B cell (primary cell): ENCODE measurements around the gene VENTX. TPM values are rescaled to one million over a fixed set of nuclear protein-coding genes. Genes with fewer than 3 reads are reported as not detected.

ENCODE experiments used
- ATAC-seq: fragments of 200-7000 bp; cut with Tn5 transposase; one replicate; pipeline ENCODE4 v1.10.0; 2021; ENCODE audit warnings: low read depth, mild to moderate bottlenecking, moderate number of reproducible peaks, moderate library complexity
- CTCF ChIA-PET: fragments of 350-600 bp; sonication (Branson Sonifier 250); formaldehyde crosslinking; loops from one replicate; lab custom pipeline; 2021; ENCODE audit warnings: antibody characterized with exemption, inconsistent platforms; lab: Charles Lee
- POLR2A ChIA-PET: fragments of 350-600 bp; sonication (Branson Sonifier 250); formaldehyde crosslinking; loops from one replicate; lab custom pipeline; 2021; ENCODE audit warnings: antibody characterized with exemption; lab: Charles Lee
- DNase-seq: peaks from one replicate; pipeline ENCODE4 v3.0.0; 2013
- H2AFZ ChIP-seq: 2 replicates; pipeline ENCODE4 v1.6.1; 2012; ENCODE audit warnings: mild to moderate bottlenecking, low read depth, low read length; ENCODE audit not compliant: insufficient read depth, poor library complexity, severe bottlenecking
- H3K27ac ChIP-seq, 2 donors: 1 replicate in 1 of 2; 2 replicates in 1 of 2; pipeline ENCODE4 v1.5.1; 2012 to 2013; ENCODE audit warnings: low read length in 2 of 2, mild to moderate bottlenecking in 2 of 2, moderate library complexity in 1 of 2
- H3K27me3 ChIP-seq, 4 experiments: fragments of 200-600 bp in 1 of 4; sonication (generic) in 1 of 4; replicated peaks in 1 of 4; 1 replicate in 2 of 4; 2 replicates in 2 of 4; pipeline versions ENCODE4 v1.6.1 to v1.7.0; 2013 to 2016; ENCODE audit warnings: low read length in 3 of 4, mild to moderate bottlenecking in 2 of 4, mixed read lengths in 1 of 4, moderate library complexity in 1 of 4; ENCODE audit not compliant: insufficient read depth in 4 of 4, control insufficient read depth in 3 of 4; ENCODE audit errors: control extremely low read depth in 1 of 4
- H3K36me3 ChIP-seq, 2 experiments: replicated peaks in 1 of 2; 1 replicate in 1 of 2; 2 replicates in 1 of 2; pipeline versions ENCODE4 v1.6.1 to v1.7.1; 2013; ENCODE audit warnings: low read length in 1 of 2; ENCODE audit not compliant: insufficient read depth in 2 of 2, control insufficient read depth in 1 of 2; ENCODE audit errors: control extremely low read depth in 1 of 2, extremely low read depth in 1 of 2
- H3K4me1 ChIP-seq, 2 donors: fragments of 200-600 bp in 1 of 2; sonication (generic) in 1 of 2; 1 replicate in 1 of 2; 2 replicates in 1 of 2; pipeline versions ENCODE4 v1.5.1 to v1.6.1; 2013 to 2017; ENCODE audit warnings: low read length in 2 of 2; ENCODE audit not compliant: control insufficient read depth in 2 of 2, insufficient read depth in 2 of 2
- H3K4me2 ChIP-seq: replicated peaks from 2 replicates; pipeline ENCODE3; 2012; ENCODE audit warnings: mild to moderate bottlenecking, low read depth, low read length; ENCODE audit not compliant: poor library complexity, severe bottlenecking
- H3K4me3 ChIP-seq, 5 experiments: fragments of 200-600 bp in 1 of 5; sonication (generic) in 1 of 5; 1 replicate in 3 of 5; 2 replicates in 2 of 5; pipeline versions ENCODE4 v1.5.1 to v1.7.0; 2011 to 2016; ENCODE audit warnings: low read length in 4 of 5, mild to moderate bottlenecking in 4 of 5, low read depth in 2 of 5, control low read depth in 1 of 5, moderate library complexity in 1 of 5; ENCODE audit not compliant: insufficient read depth in 1 of 5; ENCODE audit errors: control extremely low read depth in 1 of 5, extremely low read depth in 1 of 5
- H3K79me2 ChIP-seq: fragments of 200-600 bp; sonication (generic); one replicate; pipeline ENCODE4 v1.6.0; 2016; ENCODE audit warnings: low read length; ENCODE audit not compliant: control insufficient read depth, insufficient read depth
- H3K9ac ChIP-seq: fragments of 200-600 bp; sonication (generic); 2 replicates; pipeline ENCODE4 v1.6.1; 2017; ENCODE audit warnings: mild to moderate bottlenecking, low read length, moderate library complexity
- H3K9me3 ChIP-seq, 3 donors: one replicate each; pipeline versions ENCODE4 v1.6.1 to v1.7.1; 2013; ENCODE audit warnings: low read length in 2 of 3; ENCODE audit not compliant: control insufficient read depth in 2 of 3, insufficient read depth in 1 of 3; ENCODE audit errors: control extremely low read depth in 1 of 3
- H4K20me1 ChIP-seq: 2 replicates; pipeline ENCODE4 v1.6.0; 2012; ENCODE audit warnings: mild to moderate bottlenecking, low read length; ENCODE audit not compliant: insufficient read depth, control insufficient read depth, poor library complexity, severe bottlenecking
- H3K27ac Mint-ChIP-seq: one replicate; pipeline ENCODE4 v1.8.0; 2021; ENCODE audit warnings: mixed read lengths
- H3K27me3 Mint-ChIP-seq: one replicate; pipeline ENCODE4 v1.8.0; 2021; ENCODE audit warnings: mixed read lengths
- H3K4me1 Mint-ChIP-seq: one replicate; pipeline ENCODE4 v1.8.0; 2021; ENCODE audit warnings: mixed read lengths
- H3K4me3 Mint-ChIP-seq: one replicate; pipeline ENCODE4 v1.8.0; 2021; ENCODE audit warnings: mixed read lengths
- H3K9me3 Mint-ChIP-seq: one replicate; pipeline ENCODE4 v1.8.0; 2022; ENCODE audit warnings: mixed read lengths; ENCODE audit not compliant: insufficient read depth
- CTCF ChIP-seq: fragments of 200-600 bp; IDR thresholded peaks from one replicate; pipeline ENCODE4 v1.8.0; 2022; ENCODE audit warnings: antibody characterized with exemption, mild to moderate bottlenecking
- EZH2 ChIP-seq: IDR thresholded peaks from 2 replicates; pipeline ENCODE4 v1.6.1; 2012; ENCODE audit warnings: borderline replicate concordance, low read depth, mild to moderate bottlenecking, moderate library complexity, low read length; ENCODE audit not compliant: insufficient read depth, poor library complexity, severe bottlenecking
- WGBS: methylation state at CpG from one replicate; pipeline ENCODE4 v1.1.5; 2013; ENCODE audit warnings: missing lambda C conversion rate; ENCODE audit not compliant: insufficient coverage; 5-methylcytosine and 5-hydroxymethylcytosine counted together
- intact Hi-C: fragments of 100-400 bp; cut with micrococcal nuclease; formaldehyde crosslinking; loops from one replicate; pipeline ENCODE4 v1.10.0; 2022
- polyA plus RNA-seq: library from polyadenylated mRNA; depleted of rRNA; stranded (reverse); fragments of >200 nt; gene quantifications from 2 replicates; pipeline ENCODE4 v1.2.3, GENCODE V29; 2012
- total RNA-seq, 2 donors: library from RNA; stranded (reverse); fragments of 120-200 nt in 1 of 2; gene quantifications; 1 replicate in 1 of 2; 2 replicates in 1 of 2; pipeline versions ENCODE4 v1.2.3 to v1.2.4, GENCODE V29; 2013 to 2022

The VENTX gene
- total and polyA plus RNA-seq, 2 donors (not counting 1 experiment from before 2014, with no cell fraction given) = 0.82 TPM; not detected in 1

- Histone ChIP-seq H3K36me3 (peaks cover 0 to 51% of the 10 kb centered on the region in 2 experiments), H3K27ac (no peak overlapping the region), H3K79me2 (no peaks in the 10 kb centered on the region), H3K9ac (no peak overlapping the region), H3K4me2 (no peak overlapping the region), H3K9me3 (no peaks in the 10 kb centered on the region), H3K4me1 (peaks cover 21 to 34% of the 10 kb centered on the region in 2 donors), H2AFZ (no peak overlapping the region), H4K20me1 (peaks cover 22% of the 10 kb centered on the region), H3K27me3 (no peaks in the 10 kb centered on the region), H3K4me3 (no peak overlapping the region)
- no peak for DNase-seq
- Mint-ChIP-seq H3K27ac (no peak overlapping the region), H3K9me3 (no peaks in the 10 kb centered on the region), H3K4me1 (peaks cover 37% of the 10 kb centered on the region), H3K27me3 (no peaks in the 10 kb centered on the region), H3K4me3 (no peak overlapping the region)
- ATAC-seq = no peak
- CTCF ChIA-PET = interaction anchor here (0.7 to 1.2 kb wide), 3 partner anchors 9 to 41 kb away, joined by 4 read pairs; partner anchors contain the start of gene ADAM8
- TF ChIP-seq CTCF = no peak
- no peak for TF ChIP-seq EZH2
- POLR2A ChIA-PET = interaction anchor here (0.6 kb wide), 1 partner anchor 9 kb away, joined by 3 read pairs; no protein-coding TSS in a partner anchor
- intact Hi-C loops = no loop called here
- 95% methylated on average over 20 of the region's 21 CpGs for WGBS
Measured at GRCh38 chr10:133266056-133266795, 28.6 kb downstream of the VENTX start.

DNA sequence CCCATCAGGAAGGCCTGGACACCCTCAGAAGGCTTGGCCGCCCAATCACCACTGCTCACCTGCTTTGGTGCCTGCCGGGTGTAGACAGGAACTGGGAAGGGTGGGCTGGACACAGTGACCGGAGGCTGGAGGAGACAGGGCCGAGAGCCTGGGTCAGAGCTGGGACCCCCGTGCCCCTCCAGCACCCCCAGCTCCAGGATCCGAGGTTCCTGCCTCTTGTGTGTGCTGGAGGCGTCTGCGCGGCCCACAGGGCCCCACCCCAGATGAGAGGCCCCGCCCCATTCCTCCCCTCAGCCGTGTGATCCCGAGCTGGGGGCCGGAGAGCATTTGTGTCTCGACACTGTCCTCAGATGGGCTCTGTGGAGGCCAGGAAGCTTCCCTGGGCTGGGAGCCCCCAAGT, 29.6 kb downstream of the VENTX start:
- CTCF ChIA-PET = interaction anchor here (0.7 kb wide), 1 partner anchor 9 kb away, joined by 4 read pairs; the partner anchor contains the start of gene ADAM8
- H2AFZ ChIP-seq = no peak overlapping the region

More for the DNA sequence above, 29.6 kb downstream of the VENTX start:
- Mint-ChIP-seq H3K27me3 (no peaks in the 10 kb centered on the region), H3K9me3 (no peaks in the 10 kb centered on the region), H3K4me1 (peaks cover 32% of the 10 kb centered on the region), H3K4me3 (no peak overlapping the region), H3K27ac (peak overlapping the region; percentile 20)
- TF ChIP-seq EZH2 (no peak), CTCF (no peak)
- H3K36me3 ChIP-seq = peaks cover 0 to 59% of the 10 kb centered on the region in 2 experiments
- ATAC-seq (no peak), DNase-seq (no peak)
- peaks cover 22% of the 10 kb centered on the region for H4K20me1 ChIP-seq
- no peaks in the 10 kb centered on the region for H3K79me2 ChIP-seq
- H3K4me3 ChIP-seq = no peak overlapping the region
- no peaks in the 10 kb centered on the region for H3K9me3 ChIP-seq
- no peaks in the 10 kb centered on the region for H3K27me3 ChIP-seq
- no peak overlapping the region for H3K27ac ChIP-seq
- peaks cover 19 to 29% of the 10 kb centered on the region in 2 donors for H3K4me1 ChIP-seq
- H3K4me2 ChIP-seq = no peak overlapping the region
- POLR2A ChIA-PET = interaction anchor here (0.6 kb wide), 1 partner anchor 8 kb away, joined by 3 read pairs; no protein-coding TSS in a partner anchor
- WGBS = 99% methylated on average over 11 of the region's 14 CpGs
- H3K9ac ChIP-seq = no peak overlapping the region
- intact Hi-C loops = no loop called here
